GM23338 (cell line): ENCODE measurements around the gene TMEM178B. TPM values are rescaled to one million over a fixed set of nuclear protein-coding genes. Genes with fewer than 3 reads are reported as not detected.

ENCODE experiments used
- ATAC-seq: fragments of 200-7000 bp; cut with Tn5 transposase; 3 replicates; pipeline ENCODE4 v1.9.1; 2020
- DNase-seq: peaks from one replicate; pipeline ENCODE4 v3.0.0-alpha.2; 2015; ENCODE audit warnings: low spot score
- H2AFZ ChIP-seq: fragments of 200-600 bp; sonication (generic); 2 replicates; pipeline ENCODE4 v1.8.0; 2016; ENCODE audit warnings: antibody characterized with exemption, mild to moderate bottlenecking, moderate library complexity
- H3F3A ChIP-seq: fragments of 200-600 bp; sonication (generic); replicated peaks from 2 replicates; pipeline ENCODE4 v1.8.0; 2017; ENCODE audit warnings: antibody characterized with exemption, mixed run types, low read depth
- H3K27ac ChIP-seq: fragments of 200-600 bp; sonication (generic); 2 replicates; pipeline ENCODE4 v1.6.1; 2016; ENCODE audit warnings: low read depth
- H3K27me3 ChIP-seq: fragments of 200-600 bp; sonication (generic); 2 replicates; pipeline ENCODE4 v1.8.0; 2016; ENCODE audit warnings: mild to moderate bottlenecking, mixed run types, moderate library complexity; ENCODE audit not compliant: insufficient read depth
- H3K36me3 ChIP-seq: fragments of 200-600 bp; sonication (generic); 2 replicates; pipeline ENCODE4 v1.8.0; 2016; ENCODE audit warnings: mild to moderate bottlenecking; ENCODE audit not compliant: insufficient read depth
- H3K4me1 ChIP-seq: fragments of 200-600 bp; sonication (generic); 2 replicates; pipeline ENCODE4 v1.8.0; 2016; ENCODE audit warnings: mild to moderate bottlenecking, moderate library complexity; ENCODE audit not compliant: insufficient read depth
- H3K4me2 ChIP-seq: fragments of 200-600 bp; sonication (generic); 2 replicates; pipeline ENCODE4 v1.7.1; 2017; ENCODE audit warnings: mixed run types
- H3K4me3 ChIP-seq: fragments of 200-600 bp; sonication (generic); 2 replicates; pipeline ENCODE4 v1.6.1; 2016; ENCODE audit warnings: mixed run types
- H3K79me2 ChIP-seq: fragments of 200-600 bp; sonication (generic); replicated peaks from 2 replicates; pipeline ENCODE4 v1.8.0; 2017; ENCODE audit warnings: mild to moderate bottlenecking; ENCODE audit not compliant: insufficient read depth
- H3K9me2 ChIP-seq: fragments of 200-600 bp; sonication (generic); 2 replicates; pipeline ENCODE4 v1.8.0; 2017; ENCODE audit not compliant: insufficient read depth
- H4K20me1 ChIP-seq: fragments of 200-600 bp; sonication (generic); replicated peaks from 2 replicates; pipeline ENCODE4 v1.8.0; 2017; ENCODE audit warnings: mild to moderate bottlenecking; ENCODE audit not compliant: insufficient read depth
- H3K27ac Mint-ChIP-seq: 2 replicates; pipeline ENCODE4 v1.8.0; 2020; ENCODE audit warnings: inconsistent platforms, mild to moderate bottlenecking, moderate library complexity, mixed read lengths
- H3K27me3 Mint-ChIP-seq: 3 replicates; pipeline ENCODE4 v1.8.0; 2022; ENCODE audit warnings: low read depth, mild to moderate bottlenecking, moderate library complexity, mixed read lengths, inconsistent platforms; ENCODE audit not compliant: insufficient read depth, poor library complexity
- H3K36me3 Mint-ChIP-seq: 3 replicates; pipeline ENCODE4 v1.8.0; 2021; ENCODE audit warnings: low read depth, mild to moderate bottlenecking, inconsistent platforms, moderate library complexity, mixed read lengths
- H3K4me1 Mint-ChIP-seq: 3 replicates; pipeline ENCODE4 v1.8.0; 2020; ENCODE audit warnings: mild to moderate bottlenecking, inconsistent platforms, mixed read lengths
- H3K4me3 Mint-ChIP-seq: 3 replicates; pipeline ENCODE4 v1.8.0; 2021; ENCODE audit warnings: moderate library complexity, mild to moderate bottlenecking, inconsistent platforms, mixed read lengths
- H3K9me3 Mint-ChIP-seq: 3 replicates; pipeline ENCODE4 v1.8.0; 2020; ENCODE audit warnings: moderate library complexity, mild to moderate bottlenecking, inconsistent platforms, mixed read lengths
- CREB1 ChIP-seq: fragments of 250-450 bp; sonication (Bioruptor Pico); IDR thresholded peaks from 2 replicates; pipeline ENCODE4 v1.5.0; 2020; ENCODE audit warnings: low read depth, mild to moderate bottlenecking, moderate library complexity
- EZH2 ChIP-seq: fragments of 200-600 bp; sonication (generic); IDR thresholded peaks from one replicate; pipeline ENCODE4 v1.8.0; 2017; ENCODE audit warnings: antibody characterized with exemption, mild to moderate bottlenecking, low read depth; ENCODE audit not compliant: unreplicated experiment
- JUNB ChIP-seq: IDR thresholded peaks from one replicate; pipeline ENCODE4 v1.6.1; 2016; ENCODE audit warnings: antibody characterized with exemption; ENCODE audit not compliant: unreplicated experiment
- NANOG ChIP-seq: IDR thresholded peaks from 2 replicates; pipeline ENCODE4 v1.6.1; 2016; ENCODE audit warnings: antibody characterized with exemption, borderline replicate concordance
- POLR2AphosphoS5 ChIP-seq: IDR thresholded peaks from 2 replicates; pipeline ENCODE4 v1.6.1; 2016; ENCODE audit warnings: antibody characterized with exemption, low read depth
- STAT1 ChIP-seq: IDR thresholded peaks from one replicate; pipeline ENCODE4 v1.6.1; 2016; ENCODE audit warnings: antibody characterized with exemption; ENCODE audit not compliant: unreplicated experiment
- ZNF114 ChIP-seq: fragments of 250-450 bp; sonication (Bioruptor Pico); IDR thresholded peaks from 2 replicates; pipeline ENCODE4 v1.5.0; 2020; ENCODE audit warnings: mild to moderate bottlenecking, moderate library complexity
- ZNF331 ChIP-seq: fragments of 250-450 bp; sonication (Bioruptor Pico); IDR thresholded peaks from 2 replicates; pipeline ENCODE4 v1.5.0; 2020; ENCODE audit warnings: low read depth, mild to moderate bottlenecking, moderate library complexity
- polyA plus RNA-seq: library from polyadenylated mRNA; unstranded; fragments of >200 nt; fragmentation: Nextera tagmentation; extraction: Ambion mirVana; gene quantifications from 2 replicates; pipeline ENCODE4 v1.2.1, GENCODE V29; 2016
- total RNA-seq: library from RNA; depleted of rRNA; stranded (reverse); fragments of >200 nt; shearing (Covaris generic); gene quantifications from 2 replicates; pipeline ENCODE4 v1.2.3, GENCODE V29; 2014
- TF ChIP-seq, protein P1 (sequence below): IDR thresholded peaks from 2 replicates; pipeline ENCODE4 v1.6.1; 2016; ENCODE audit warnings: antibody characterized with exemption
- TF ChIP-seq, protein P2 (sequence below), 2 experiments: fragments of 200-600 bp in 1 of 2; sonication (generic) in 1 of 2; conservative IDR thresholded peaks; 2 replicates each; pipeline versions ENCODE4 v1.5.1 to v1.6.1; 2016 to 2017; ENCODE audit warnings: antibody characterized with exemption in 2 of 2, low read depth in 2 of 2, mild to moderate bottlenecking in 2 of 2, moderate library complexity in 1 of 2
- TF ChIP-seq, protein P3 (sequence below): IDR thresholded peaks from one replicate; pipeline ENCODE4 v1.6.1; 2018; ENCODE audit warnings: antibody characterized with exemption; ENCODE audit not compliant: unreplicated experiment

TMEM178B gene
- total and polyA plus RNA-seq, 2 experiments from 2014 or later: 4.9 to 15.6 TPM

DNA sequence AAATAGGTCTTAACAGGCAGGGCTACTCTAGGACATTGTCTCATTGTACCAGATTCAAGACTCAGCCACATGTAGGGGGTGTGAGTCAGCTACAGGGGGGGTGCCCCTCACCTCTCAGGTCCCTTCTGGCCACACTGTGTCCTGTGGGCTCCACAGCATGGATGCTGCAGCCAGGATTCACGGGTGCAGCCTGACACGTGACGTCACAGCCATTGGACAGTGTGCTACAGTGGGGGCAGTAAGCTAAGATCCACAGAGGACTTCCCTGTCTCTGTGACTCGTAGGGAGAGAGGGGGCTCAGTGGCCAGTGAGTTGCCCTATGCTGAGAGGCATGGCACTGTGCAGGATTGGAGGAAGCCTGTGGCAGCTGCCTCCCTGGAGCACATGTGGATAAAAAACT is 77.9 kb downstream of the TMEM178B start (continued):
- no peak for TF ChIP-seq JUNB
- TF ChIP-seq ZNF331 (CRISPR knock-in tag): no peak
- TF ChIP-seq, protein P1, sequence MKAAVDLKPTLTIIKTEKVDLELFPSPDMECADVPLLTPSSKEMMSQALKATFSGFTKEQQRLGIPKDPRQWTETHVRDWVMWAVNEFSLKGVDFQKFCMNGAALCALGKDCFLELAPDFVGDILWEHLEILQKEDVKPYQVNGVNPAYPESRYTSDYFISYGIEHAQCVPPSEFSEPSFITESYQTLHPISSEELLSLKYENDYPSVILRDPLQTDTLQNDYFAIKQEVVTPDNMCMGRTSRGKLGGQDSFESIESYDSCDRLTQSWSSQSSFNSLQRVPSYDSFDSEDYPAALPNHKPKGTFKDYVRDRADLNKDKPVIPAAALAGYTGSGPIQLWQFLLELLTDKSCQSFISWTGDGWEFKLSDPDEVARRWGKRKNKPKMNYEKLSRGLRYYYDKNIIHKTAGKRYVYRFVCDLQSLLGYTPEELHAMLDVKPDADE: no peak
- no peak for TF ChIP-seq EZH2
- TF ChIP-seq, protein P2, sequence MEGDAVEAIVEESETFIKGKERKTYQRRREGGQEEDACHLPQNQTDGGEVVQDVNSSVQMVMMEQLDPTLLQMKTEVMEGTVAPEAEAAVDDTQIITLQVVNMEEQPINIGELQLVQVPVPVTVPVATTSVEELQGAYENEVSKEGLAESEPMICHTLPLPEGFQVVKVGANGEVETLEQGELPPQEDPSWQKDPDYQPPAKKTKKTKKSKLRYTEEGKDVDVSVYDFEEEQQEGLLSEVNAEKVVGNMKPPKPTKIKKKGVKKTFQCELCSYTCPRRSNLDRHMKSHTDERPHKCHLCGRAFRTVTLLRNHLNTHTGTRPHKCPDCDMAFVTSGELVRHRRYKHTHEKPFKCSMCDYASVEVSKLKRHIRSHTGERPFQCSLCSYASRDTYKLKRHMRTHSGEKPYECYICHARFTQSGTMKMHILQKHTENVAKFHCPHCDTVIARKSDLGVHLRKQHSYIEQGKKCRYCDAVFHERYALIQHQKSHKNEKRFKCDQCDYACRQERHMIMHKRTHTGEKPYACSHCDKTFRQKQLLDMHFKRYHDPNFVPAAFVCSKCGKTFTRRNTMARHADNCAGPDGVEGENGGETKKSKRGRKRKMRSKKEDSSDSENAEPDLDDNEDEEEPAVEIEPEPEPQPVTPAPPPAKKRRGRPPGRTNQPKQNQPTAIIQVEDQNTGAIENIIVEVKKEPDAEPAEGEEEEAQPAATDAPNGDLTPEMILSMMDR (conservative IDR thresholded peaks at IDR 0.05; ENCODE audit: low read depth in 2 of 2): no peak
- TF ChIP-seq, protein P3, sequence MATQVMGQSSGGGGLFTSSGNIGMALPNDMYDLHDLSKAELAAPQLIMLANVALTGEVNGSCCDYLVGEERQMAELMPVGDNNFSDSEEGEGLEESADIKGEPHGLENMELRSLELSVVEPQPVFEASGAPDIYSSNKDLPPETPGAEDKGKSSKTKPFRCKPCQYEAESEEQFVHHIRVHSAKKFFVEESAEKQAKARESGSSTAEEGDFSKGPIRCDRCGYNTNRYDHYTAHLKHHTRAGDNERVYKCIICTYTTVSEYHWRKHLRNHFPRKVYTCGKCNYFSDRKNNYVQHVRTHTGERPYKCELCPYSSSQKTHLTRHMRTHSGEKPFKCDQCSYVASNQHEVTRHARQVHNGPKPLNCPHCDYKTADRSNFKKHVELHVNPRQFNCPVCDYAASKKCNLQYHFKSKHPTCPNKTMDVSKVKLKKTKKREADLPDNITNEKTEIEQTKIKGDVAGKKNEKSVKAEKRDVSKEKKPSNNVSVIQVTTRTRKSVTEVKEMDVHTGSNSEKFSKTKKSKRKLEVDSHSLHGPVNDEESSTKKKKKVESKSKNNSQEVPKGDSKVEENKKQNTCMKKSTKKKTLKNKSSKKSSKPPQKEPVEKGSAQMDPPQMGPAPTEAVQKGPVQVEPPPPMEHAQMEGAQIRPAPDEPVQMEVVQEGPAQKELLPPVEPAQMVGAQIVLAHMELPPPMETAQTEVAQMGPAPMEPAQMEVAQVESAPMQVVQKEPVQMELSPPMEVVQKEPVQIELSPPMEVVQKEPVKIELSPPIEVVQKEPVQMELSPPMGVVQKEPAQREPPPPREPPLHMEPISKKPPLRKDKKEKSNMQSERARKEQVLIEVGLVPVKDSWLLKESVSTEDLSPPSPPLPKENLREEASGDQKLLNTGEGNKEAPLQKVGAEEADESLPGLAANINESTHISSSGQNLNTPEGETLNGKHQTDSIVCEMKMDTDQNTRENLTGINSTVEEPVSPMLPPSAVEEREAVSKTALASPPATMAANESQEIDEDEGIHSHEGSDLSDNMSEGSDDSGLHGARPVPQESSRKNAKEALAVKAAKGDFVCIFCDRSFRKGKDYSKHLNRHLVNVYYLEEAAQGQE: no peak

DNA sequence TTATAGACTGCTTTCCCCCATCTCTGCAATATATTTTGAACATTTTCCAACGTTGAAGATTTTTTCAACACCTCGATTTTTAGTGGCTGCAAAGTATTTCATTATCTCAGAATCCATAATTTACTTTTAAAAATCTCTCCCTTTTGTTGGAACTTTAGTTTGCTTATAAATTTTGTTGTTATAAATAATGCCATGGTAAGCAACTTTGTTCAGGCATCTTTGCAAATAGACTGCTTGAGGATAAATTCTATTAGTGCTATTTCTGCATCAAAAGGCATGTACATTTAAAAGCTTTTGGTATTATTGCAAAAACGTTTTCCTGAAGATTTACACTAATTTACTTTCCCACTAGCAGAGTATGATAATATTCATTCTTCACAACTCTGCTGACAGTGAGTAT is 79.4 kb downstream of the TMEM178B start:
- no peaks in the 10 kb centered on the region for H3K27me3 ChIP-seq
- H3F3A ChIP-seq: no peaks in the 10 kb centered on the region
- ATAC-seq (no peak), DNase-seq (no peak)
- no peak overlapping the region for H3K27ac ChIP-seq
- H3K4me1 Mint-ChIP-seq: peaks cover 3% of the 10 kb centered on the region; the same call in 1 of the 3 replicates
- no peaks in the 10 kb centered on the region for H3K27me3 Mint-ChIP-seq
- H3K9me3 Mint-ChIP-seq: no peaks in the 10 kb centered on the region
- H2AFZ ChIP-seq: no peak overlapping the region
- H3K79me2 ChIP-seq: peaks cover 17% of the 10 kb centered on the region; the same call in 1 of the 2 replicates
- H3K4me1 ChIP-seq: 0 out of 2 replicates have a peak, but pooled peaks cover 3% of the 10 kb centered on the region
- H3K36me3 ChIP-seq: no peaks in the 10 kb centered on the region
- H3K27ac Mint-ChIP-seq: no peak overlapping the region
- no peak overlapping the region for H3K4me3 Mint-ChIP-seq
- peaks cover 3% of the 10 kb centered on the region for H4K20me1 ChIP-seq
- no peaks in the 10 kb centered on the region for H3K36me3 Mint-ChIP-seq
- no peak overlapping the region for H3K4me2 ChIP-seq
- H3K9me2 ChIP-seq: no peaks in the 10 kb centered on the region
- H3K4me3 ChIP-seq: no peak overlapping the region
- TF ChIP-seq, protein P3: no peak
- no peak for TF ChIP-seq NANOG
- TF ChIP-seq, protein P1: no peak
- TF ChIP-seq ZNF114: no peak
- TF ChIP-seq CREB1 (CRISPR knock-in tag): no peak
- TF ChIP-seq POLR2AphosphoS5: no peak
- no peak for TF ChIP-seq JUNB
- TF ChIP-seq STAT1: no peak
- no peak for TF ChIP-seq ZNF331 (CRISPR knock-in tag)
- TF ChIP-seq EZH2: no peak
